ENCODE results near the gene ZNF205. TPM values are rescaled to one million over a fixed set of nuclear protein-coding genes. Genes with fewer than 3 reads are reported as not detected.
"Not testable (repeated sequence)": the region's sequence is repeated elsewhere in the genome, so short reads cannot be mapped to it uniquely, and the experiment has no call there.

The ZNF205 gene
- total and polyA plus RNA-seq, 2 donors = 4.6 to 9.3 TPM

DNA sequence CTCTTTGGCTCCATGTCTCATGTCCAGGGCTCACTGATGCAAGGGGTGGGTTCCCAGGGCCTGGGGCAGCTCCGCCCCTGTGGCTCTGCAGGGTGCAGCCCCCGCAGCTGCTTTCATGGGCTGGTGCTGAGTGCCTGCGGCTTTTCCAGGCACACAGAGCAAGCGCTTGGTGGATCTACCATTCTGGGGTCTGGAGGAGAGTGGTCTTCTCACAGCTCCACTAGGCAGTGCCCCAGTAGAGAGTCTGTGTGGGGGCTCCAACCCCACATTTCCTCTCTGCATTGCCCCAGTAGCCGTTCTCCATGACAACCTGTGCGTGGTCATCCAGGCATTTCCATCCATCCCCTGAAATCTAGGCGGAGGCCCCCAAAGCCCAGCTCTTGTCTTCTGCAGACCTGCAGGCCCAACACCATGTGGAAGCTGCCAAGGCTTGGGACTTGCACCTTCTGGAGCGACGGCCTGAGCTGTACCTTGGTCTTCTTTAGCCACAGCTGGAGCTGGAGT is 41.7 kb upstream of the ZNF205 start:
- DNase-seq (ENCODE audit: low read depth in 6 of 9, low spot score in 9 of 9) = no peak
- Histone ChIP-seq H3K4me3 (ENCODE audit: low read length in 2 of 2) (no peak overlapping the region), H3K27ac (ENCODE audit: low read depth in 1 of 2, low read length in 1 of 2) (peak overlapping the region; percentile 67 to 68), H3K4me1 (ENCODE audit: control insufficient read depth in 2 of 2, insufficient read depth in 2 of 2, low read length in 2 of 2) (peaks cover 51 to 91% of the 10 kb centered on the region in 2 donors), H3K27me3 (ENCODE audit: control insufficient read depth in 2 of 2, insufficient read depth in 1 of 2, low read length in 1 of 2) (no peaks in the 10 kb centered on the region), H3K9me3 (ENCODE audit: control insufficient read depth in 2 of 2, insufficient read depth in 1 of 2, low read length in 1 of 2) (no peaks in the 10 kb centered on the region), H3K36me3 (ENCODE audit: control insufficient read depth in 2 of 2, insufficient read depth in 2 of 2, low read length in 1 of 2) (peaks cover 13 to 19% of the 10 kb centered on the region in 2 donors)
- 94% methylated on average over 9 of the region's 9 CpGs for WGBS

DNA sequence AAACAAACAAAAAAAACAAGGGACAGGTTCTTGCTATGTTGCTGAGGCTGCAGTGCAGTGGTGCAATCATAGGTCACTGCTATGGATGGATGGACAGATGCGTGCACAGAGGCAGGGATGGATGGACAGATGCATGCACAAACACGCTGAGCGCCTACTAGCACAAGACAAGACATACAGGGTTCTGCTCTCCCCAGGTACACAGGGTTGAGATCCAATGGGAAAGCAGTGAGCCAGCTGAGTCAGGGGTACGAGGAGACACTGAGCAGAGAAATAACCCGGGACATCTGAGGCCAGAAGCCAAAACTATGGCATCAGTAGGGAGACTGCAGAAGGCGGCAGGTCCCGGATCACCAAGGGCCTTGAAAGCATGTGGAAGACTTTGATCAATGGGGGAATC is 40.7 kb upstream of the ZNF205 start:
- Histone ChIP-seq H3K27ac (ENCODE audit: low read depth in 1 of 2, low read length in 1 of 2) (peak overlapping the region; percentile 58 to 67), H3K36me3 (ENCODE audit: control insufficient read depth in 2 of 2, insufficient read depth in 2 of 2, low read length in 1 of 2) (peaks cover 13 to 19% of the 10 kb centered on the region in 2 donors), H3K27me3 (ENCODE audit: control insufficient read depth in 2 of 2, insufficient read depth in 1 of 2, low read length in 1 of 2) (no peaks in the 10 kb centered on the region), H3K9me3 (ENCODE audit: control insufficient read depth in 2 of 2, insufficient read depth in 1 of 2, low read length in 1 of 2) (peaks cover 0 to 8% of the 10 kb centered on the region in 2 donors), H3K4me1 (ENCODE audit: control insufficient read depth in 2 of 2, insufficient read depth in 2 of 2, low read length in 2 of 2) (peaks cover 57 to 91% of the 10 kb centered on the region in 2 donors), H3K4me3 (ENCODE audit: low read length in 2 of 2) (no peak overlapping the region)
- no peak for DNase-seq (ENCODE audit: low read depth in 6 of 9, low spot score in 9 of 9)
- 95% methylated on average over 7 of the region's 7 CpGs for whole genome bisulfite sequencing

DNA sequence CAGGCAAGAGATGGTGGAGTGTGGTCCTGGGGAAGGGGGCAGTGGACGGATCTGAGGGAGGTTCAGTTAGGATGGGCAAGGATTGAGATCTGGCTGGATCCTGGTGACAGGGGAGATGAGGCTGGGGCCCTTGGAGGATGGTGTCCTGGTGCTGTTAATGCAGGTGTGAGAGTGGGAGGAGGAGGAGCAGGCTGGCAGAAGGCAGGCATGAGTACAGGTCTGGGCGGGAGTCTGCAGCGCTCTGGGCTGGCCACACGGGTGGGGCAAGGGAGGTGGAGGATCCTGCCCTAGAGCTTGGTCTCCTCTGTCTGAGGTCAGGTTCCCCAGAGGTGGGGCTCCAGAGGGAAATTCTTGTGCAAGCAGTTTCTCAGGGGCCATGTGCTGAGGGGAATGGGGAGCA is 40.2 kb upstream of the ZNF205 start:
- H3K27ac ChIP-seq (ENCODE audit: low read depth in 1 of 2, low read length in 1 of 2) = peak overlapping the region; percentile 61 to 67
- DNase-seq (ENCODE audit: low read depth in 6 of 9, low spot score in 9 of 9); H3K4me3 ChIP-seq (ENCODE audit: low read length in 2 of 2); H3K27me3 ChIP-seq (ENCODE audit: control insufficient read depth in 2 of 2, insufficient read depth in 1 of 2, low read length in 1 of 2): not testable (repeated sequence)
- H3K36me3 ChIP-seq (ENCODE audit: control insufficient read depth in 2 of 2, insufficient read depth in 2 of 2, low read length in 1 of 2) = peaks cover 13 to 19% of the 10 kb centered on the region in 2 donors
- peaks cover 60 to 93% of the 10 kb centered on the region in 2 donors for H3K4me1 ChIP-seq (ENCODE audit: control insufficient read depth in 2 of 2, insufficient read depth in 2 of 2, low read length in 2 of 2)
- 44% methylated on average over 3 of the region's 4 CpGs for WGBS
- H3K9me3 ChIP-seq (ENCODE audit: control insufficient read depth in 2 of 2, insufficient read depth in 1 of 2, low read length in 1 of 2) = peaks cover 0 to 13% of the 10 kb centered on the region in 2 donors

DNA sequence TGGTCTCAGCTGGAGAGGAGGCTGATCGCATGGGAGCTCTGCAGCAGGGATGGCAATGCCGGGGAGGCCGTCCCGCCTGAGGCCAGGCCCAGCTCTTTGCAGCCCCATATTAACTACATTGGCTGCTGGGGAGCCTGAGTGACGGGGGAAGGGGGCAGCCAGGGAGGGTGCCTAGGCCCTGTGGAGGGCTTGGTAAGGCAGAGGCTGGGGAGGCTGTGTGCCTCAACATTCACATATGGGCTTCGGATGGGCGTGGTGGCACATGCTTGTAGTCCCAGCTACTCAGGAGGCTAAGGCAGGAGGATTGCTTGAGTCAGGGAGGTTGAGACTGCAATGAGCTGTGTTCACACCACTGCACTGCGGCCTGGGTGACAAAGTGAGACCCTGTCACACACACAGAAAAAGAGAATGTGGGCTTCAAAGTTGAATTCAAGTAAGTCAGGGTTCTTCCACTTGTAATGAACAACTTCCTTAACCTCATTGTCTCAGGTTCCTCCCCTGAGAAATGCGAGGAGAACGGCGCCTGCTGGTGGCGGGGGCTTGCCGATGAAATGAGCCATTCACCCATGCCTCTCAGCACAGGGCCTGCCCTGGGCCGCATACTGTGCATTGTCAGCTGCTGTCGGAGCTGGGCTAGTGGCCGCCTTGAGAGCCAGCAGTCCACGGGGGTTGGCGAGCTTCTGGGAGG is 39.7 kb upstream of the ZNF205 start:
- WGBS = 65% methylated on average over 17 of the region's 18 CpGs
- peak overlapping the region; percentile 77 to 83 for H3K27ac ChIP-seq (ENCODE audit: low read depth in 1 of 2, low read length in 1 of 2)

DNA sequence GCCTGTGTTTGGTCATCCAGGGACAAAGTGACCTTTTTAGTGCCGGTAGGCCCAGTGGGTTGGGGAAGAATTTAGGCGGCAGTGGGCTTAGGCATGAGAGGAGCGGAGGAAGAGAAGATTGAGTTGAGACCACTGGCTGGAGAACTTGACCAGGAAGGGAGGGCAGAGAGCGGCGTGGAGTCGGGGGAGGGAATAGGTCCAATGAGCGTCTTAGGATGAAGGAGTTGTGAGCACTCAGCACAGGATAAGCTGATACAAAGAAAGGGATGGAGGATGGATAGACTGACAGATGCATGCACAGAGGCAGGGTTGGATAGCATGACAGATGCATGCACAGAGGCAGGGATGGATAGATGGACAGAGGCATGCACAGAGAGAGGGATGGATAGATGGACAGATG is 38.9 kb upstream of the ZNF205 start:
- no peak for DNase-seq (ENCODE audit: low read depth in 6 of 9, low spot score in 9 of 9)
- Histone ChIP-seq H3K9me3 (ENCODE audit: control insufficient read depth in 2 of 2, insufficient read depth in 1 of 2, low read length in 1 of 2) (peaks cover 0 to 16% of the 10 kb centered on the region in 2 donors), H3K4me1 (ENCODE audit: control insufficient read depth in 2 of 2, insufficient read depth in 2 of 2, low read length in 2 of 2) (peaks cover 53 to 92% of the 10 kb centered on the region in 2 donors), H3K27ac (ENCODE audit: low read depth in 1 of 2, low read length in 1 of 2) (peak overlapping the region; percentile 97 to 99), H3K36me3 (ENCODE audit: control insufficient read depth in 2 of 2, insufficient read depth in 2 of 2, low read length in 1 of 2) (peaks cover 10 to 12% of the 10 kb centered on the region in 2 donors), H3K27me3 (ENCODE audit: control insufficient read depth in 2 of 2, insufficient read depth in 1 of 2, low read length in 1 of 2) (no peaks in the 10 kb centered on the region), H3K4me3 (ENCODE audit: low read length in 2 of 2) (no peak overlapping the region)
- WGBS = 95% methylated on average over 7 of the region's 7 CpGs

More for the DNA sequence above, 39.7 kb upstream of the ZNF205 start:
- not testable (repeated sequence) for H3K27me3 ChIP-seq (ENCODE audit: control insufficient read depth in 2 of 2, insufficient read depth in 1 of 2, low read length in 1 of 2); H3K4me3 ChIP-seq (ENCODE audit: low read length in 2 of 2)
- Histone ChIP-seq H3K4me1 (ENCODE audit: control insufficient read depth in 2 of 2, insufficient read depth in 2 of 2, low read length in 2 of 2) (peaks cover 58 to 93% of the 10 kb centered on the region in 2 donors), H3K9me3 (ENCODE audit: control insufficient read depth in 2 of 2, insufficient read depth in 1 of 2, low read length in 1 of 2) (peaks cover 0 to 14% of the 10 kb centered on the region in 2 donors), H3K36me3 (ENCODE audit: control insufficient read depth in 2 of 2, insufficient read depth in 2 of 2, low read length in 1 of 2) (peaks cover 13 to 17% of the 10 kb centered on the region in 2 donors)
- DNase-seq (ENCODE audit: low read depth in 6 of 9, low spot score in 9 of 9) = peak in 1 of 9 donors; percentile 60

DNA sequence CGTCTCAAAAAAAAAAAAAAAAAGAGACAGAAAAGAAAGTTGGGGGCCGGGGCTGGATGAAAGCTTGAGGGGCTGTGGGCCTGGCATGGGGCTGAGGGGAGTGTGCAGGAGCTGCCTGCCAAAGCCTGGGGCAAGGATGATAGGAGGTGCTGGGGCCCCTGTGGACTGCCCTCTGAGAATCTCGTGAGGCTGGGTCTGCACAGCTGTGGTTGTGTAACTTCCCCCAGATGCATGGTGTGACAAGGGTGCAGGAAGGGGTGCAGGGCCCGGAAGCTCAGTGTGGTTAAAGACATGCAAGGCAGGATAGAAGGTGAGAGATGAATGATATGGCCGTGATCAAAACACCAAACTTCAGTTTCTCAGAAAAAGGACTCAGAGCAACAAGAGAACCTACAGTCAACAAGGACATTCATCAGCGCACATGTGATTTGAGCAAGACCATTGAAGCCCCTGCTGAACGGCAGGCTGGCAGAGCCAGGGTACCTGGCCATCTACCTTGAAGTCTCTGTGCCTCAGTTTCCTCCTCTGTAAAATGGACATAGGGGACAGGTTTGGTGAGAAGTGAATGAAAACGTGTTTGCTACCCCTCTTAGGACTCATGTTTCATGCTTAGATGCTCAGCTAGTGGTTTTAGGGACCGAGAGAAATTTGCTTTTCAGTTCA is 37.4 kb upstream of the ZNF205 start:
- Histone ChIP-seq H3K27ac (ENCODE audit: low read depth in 1 of 2, low read length in 1 of 2) (peak overlapping the region; percentile 97 to 99), H3K27me3 (ENCODE audit: control insufficient read depth in 2 of 2, insufficient read depth in 1 of 2, low read length in 1 of 2) (no peaks in the 10 kb centered on the region), H3K36me3 (ENCODE audit: control insufficient read depth in 2 of 2, insufficient read depth in 2 of 2, low read length in 1 of 2) (peaks cover under 1 to 1% of the 10 kb centered on the region in 2 donors), H3K9me3 (ENCODE audit: control insufficient read depth in 2 of 2, insufficient read depth in 1 of 2, low read length in 1 of 2) (peaks cover under 1 to 18% of the 10 kb centered on the region in 2 donors), H3K4me3 (ENCODE audit: low read length in 2 of 2) (peak overlapping the region; percentile 19 to 44), H3K4me1 (ENCODE audit: control insufficient read depth in 2 of 2, insufficient read depth in 2 of 2, low read length in 2 of 2) (peaks cover 52 to 85% of the 10 kb centered on the region in 2 donors)
- DNase-seq (ENCODE audit: low read depth in 6 of 9, low spot score in 9 of 9) = peak; percentile 72 to 95 (median 85)
- 7% methylated on average over 9 of the region's 9 CpGs for WGBS

DNA sequence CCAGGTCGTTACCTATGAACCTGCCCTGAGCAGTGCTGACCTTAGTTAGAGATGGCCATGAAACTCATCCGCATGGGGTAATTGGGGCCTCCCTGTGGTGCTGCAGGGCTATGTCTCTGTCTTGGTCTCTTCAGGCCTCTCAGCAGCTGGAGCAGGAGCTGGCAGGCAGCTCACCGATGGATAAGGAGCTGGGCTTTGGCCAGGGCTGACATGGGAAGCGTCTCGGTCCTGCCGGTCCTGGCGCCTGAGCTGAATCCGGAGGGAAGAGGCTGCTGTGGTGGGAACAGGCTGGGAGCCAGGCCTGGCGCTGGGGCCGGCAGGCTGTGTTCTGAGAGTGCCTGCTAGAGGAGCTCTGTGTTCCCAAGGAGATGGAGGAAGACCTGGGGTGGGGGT is 36.9 kb upstream of the ZNF205 start:
- 63% methylated on average over 10 of the region's 10 CpGs for WGBS
- no peak for DNase-seq (ENCODE audit: low read depth in 6 of 9, low spot score in 9 of 9)
- H3K4me1 ChIP-seq (ENCODE audit: control insufficient read depth in 2 of 2, insufficient read depth in 2 of 2, low read length in 2 of 2) = peaks cover 51 to 82% of the 10 kb centered on the region in 2 donors

DNA sequence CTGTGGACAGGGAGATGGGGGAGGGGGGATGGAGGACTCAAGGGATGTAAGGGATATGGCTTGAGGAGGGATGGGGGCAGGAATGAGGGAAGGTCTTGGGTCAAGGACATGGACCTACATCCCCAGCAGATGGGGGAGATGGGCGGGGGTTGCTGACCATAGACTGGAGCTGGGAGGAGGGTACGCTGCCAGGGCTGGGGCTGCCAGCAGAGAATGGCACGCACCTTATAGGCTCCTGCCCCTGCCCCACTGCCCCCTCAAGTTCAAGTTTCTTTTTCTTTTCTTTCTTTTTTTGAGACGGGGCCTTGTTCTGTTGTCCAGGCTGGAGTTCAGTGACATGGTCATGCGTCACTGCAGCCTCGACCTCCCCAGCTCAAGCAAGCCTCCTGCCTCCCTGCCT is 36.4 kb upstream of the ZNF205 start:
- peak overlapping the region; percentile 97 to 99 for H3K27ac ChIP-seq (ENCODE audit: low read depth in 1 of 2, low read length in 1 of 2)
- WGBS = 85% methylated on average over 6 of the region's 6 CpGs
- H3K36me3 ChIP-seq (ENCODE audit: control insufficient read depth in 2 of 2, insufficient read depth in 2 of 2, low read length in 1 of 2); DNase-seq (ENCODE audit: low read depth in 6 of 9, low spot score in 9 of 9); H3K27me3 ChIP-seq (ENCODE audit: control insufficient read depth in 2 of 2, insufficient read depth in 1 of 2, low read length in 1 of 2): not testable (repeated sequence)
- H3K4me1 ChIP-seq (ENCODE audit: control insufficient read depth in 2 of 2, insufficient read depth in 2 of 2, low read length in 2 of 2) = peaks cover 47 to 77% of the 10 kb centered on the region in 2 donors
- peak overlapping the region; percentile 21 to 44 for H3K4me3 ChIP-seq (ENCODE audit: low read length in 2 of 2)
- peaks cover 1 to 28% of the 10 kb centered on the region in 2 donors for H3K9me3 ChIP-seq (ENCODE audit: control insufficient read depth in 2 of 2, insufficient read depth in 1 of 2, low read length in 1 of 2)

More for the DNA sequence above, 36.9 kb upstream of the ZNF205 start:
- peak overlapping the region; percentile 97 to 99 for H3K27ac ChIP-seq (ENCODE audit: low read depth in 1 of 2, low read length in 1 of 2)
- peaks cover 0 to 2% of the 10 kb centered on the region in 2 donors for H3K36me3 ChIP-seq (ENCODE audit: control insufficient read depth in 2 of 2, insufficient read depth in 2 of 2, low read length in 1 of 2)
- H3K4me3 ChIP-seq (ENCODE audit: low read length in 2 of 2) = peak overlapping the region; percentile 19 to 44
- H3K27me3 ChIP-seq (ENCODE audit: control insufficient read depth in 2 of 2, insufficient read depth in 1 of 2, low read length in 1 of 2) = no peaks in the 10 kb centered on the region
- peaks cover 1 to 24% of the 10 kb centered on the region in 2 donors for H3K9me3 ChIP-seq (ENCODE audit: control insufficient read depth in 2 of 2, insufficient read depth in 1 of 2, low read length in 1 of 2)

DNA sequence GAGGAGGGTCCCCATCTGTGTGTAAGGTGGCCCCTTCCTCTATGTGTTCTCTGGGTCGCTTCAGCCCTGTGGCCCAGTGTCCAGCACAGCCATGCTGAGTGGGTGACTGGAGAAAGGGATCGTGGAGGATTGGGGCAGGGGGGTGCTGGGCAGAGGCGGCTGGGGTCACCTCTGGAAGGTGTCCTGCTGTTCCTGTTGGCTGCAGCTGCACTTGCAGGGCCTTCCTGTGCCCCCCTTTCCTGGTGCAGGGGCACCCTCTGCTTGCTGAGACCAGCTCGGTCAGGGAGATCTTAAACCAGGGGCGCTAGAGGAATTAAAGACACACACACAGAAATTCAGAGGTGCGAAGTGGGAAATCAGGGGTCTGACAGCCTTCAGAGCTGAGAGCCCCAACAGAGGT is 35.8 kb upstream of the ZNF205 start:
- peaks cover 41 to 75% of the 10 kb centered on the region in 2 donors for H3K4me1 ChIP-seq (ENCODE audit: control insufficient read depth in 2 of 2, insufficient read depth in 2 of 2, low read length in 2 of 2)
- peaks cover 0 to 2% of the 10 kb centered on the region in 2 donors for H3K36me3 ChIP-seq (ENCODE audit: control insufficient read depth in 2 of 2, insufficient read depth in 2 of 2, low read length in 1 of 2)
- H3K9me3 ChIP-seq (ENCODE audit: control insufficient read depth in 2 of 2, insufficient read depth in 1 of 2, low read length in 1 of 2) = peaks cover 1 to 33% of the 10 kb centered on the region in 2 donors
- WGBS = 30% methylated on average over 6 of the region's 6 CpGs
- H3K27ac ChIP-seq (ENCODE audit: low read depth in 1 of 2, low read length in 1 of 2) = peak overlapping the region; percentile 97 to 99
- peak overlapping the region; percentile 15 to 35 for H3K4me3 ChIP-seq (ENCODE audit: low read length in 2 of 2)
- no peak for DNase-seq (ENCODE audit: low read depth in 6 of 9, low spot score in 9 of 9)
- H3K27me3 ChIP-seq (ENCODE audit: control insufficient read depth in 2 of 2, insufficient read depth in 1 of 2, low read length in 1 of 2) = no peaks in the 10 kb centered on the region

Measured in thymus (tissue), 11 donors.